Liver (tissue), 9 donors: Measurements from ENCODE around the gene CD37. TPM values are rescaled to one million over a fixed set of nuclear protein-coding genes. Genes with fewer than 3 reads are reported as not detected.
"Not testable (repeated sequence)": the region's sequence is repeated elsewhere in the genome, so short reads cannot be mapped to it uniquely, and the experiment has no call there.

Source experiments
- DNase-seq: peaks from one replicate; pipeline ENCODE4 v3.0.0-alpha.2; 2017; ENCODE audit warnings: low spot score
- H3K27ac ChIP-seq, 2 donors: one replicate each; pipeline ENCODE4 v1.7.0; 2013; ENCODE audit warnings: inconsistent platforms in 2 of 2, low read length in 2 of 2, control low read depth in 1 of 2, low read depth in 1 of 2, mild to moderate bottlenecking in 1 of 2
- H3K27me3 ChIP-seq, 4 donors: one replicate each; pipeline versions ENCODE4 v1.6.1 to v1.7.0; 2013; ENCODE audit warnings: low read length in 3 of 4, inconsistent platforms in 1 of 4, mild to moderate bottlenecking in 1 of 4, moderate library complexity in 1 of 4; ENCODE audit not compliant: control insufficient read depth in 4 of 4, insufficient read depth in 4 of 4
- H3K36me3 ChIP-seq, 4 donors: one replicate each; pipeline versions ENCODE4 v1.6.1 to v1.7.0; 2013; ENCODE audit warnings: low read length in 3 of 4, mild to moderate bottlenecking in 3 of 4, low read depth in 1 of 4, moderate library complexity in 1 of 4; ENCODE audit not compliant: control insufficient read depth in 4 of 4, insufficient read depth in 3 of 4
- H3K4me1 ChIP-seq, 4 donors: one replicate each; pipeline versions ENCODE4 v1.6.1 to v1.7.0; 2013; ENCODE audit warnings: low read length in 3 of 4, mild to moderate bottlenecking in 3 of 4, moderate library complexity in 1 of 4; ENCODE audit not compliant: control insufficient read depth in 4 of 4, insufficient read depth in 4 of 4
- H3K4me3 ChIP-seq, 3 donors: one replicate each; pipeline versions ENCODE4 v1.6.1 to v1.7.0; 2013; ENCODE audit warnings: low read length in 3 of 3, control low read depth in 1 of 3, low read depth in 1 of 3, mild to moderate bottlenecking in 1 of 3
- H3K9ac ChIP-seq, 2 donors: one replicate each; pipeline ENCODE4 v1.7.0; 2013; ENCODE audit warnings: low read length in 2 of 2, mild to moderate bottlenecking in 2 of 2, moderate library complexity in 2 of 2, control low read depth in 1 of 2, low read depth in 1 of 2
- H3K9me3 ChIP-seq, 4 donors: one replicate each; pipeline versions ENCODE4 v1.6.1 to v1.7.0; 2013; ENCODE audit warnings: low read length in 3 of 4; ENCODE audit not compliant: control insufficient read depth in 4 of 4
- EGR1 ChIP-seq, 2 donors: IDR thresholded peaks; 2 replicates each; pipeline ENCODE4 v1.6.1; 2016 to 2018; ENCODE audit warnings: antibody characterized with exemption in 2 of 2, low read depth in 2 of 2
- FOXA1 ChIP-seq: IDR thresholded peaks from 2 replicates; pipeline ENCODE4 v1.6.1; 2016; ENCODE audit warnings: antibody characterized with exemption
- FOXA2 ChIP-seq: IDR thresholded peaks from 2 replicates; pipeline ENCODE4 v1.6.1; 2016; ENCODE audit warnings: antibody characterized with exemption
- GABPA ChIP-seq, 2 donors: IDR thresholded peaks in 1 of 2; conservative IDR thresholded peaks in 1 of 2; 2 replicates each; pipeline ENCODE4 v1.6.1; 2016; ENCODE audit warnings: antibody characterized with exemption in 2 of 2, mild to moderate bottlenecking in 1 of 2, moderate library complexity in 1 of 2
- HNF4A ChIP-seq, 2 donors: conservative IDR thresholded peaks; 2 replicates each; pipeline ENCODE4 v1.6.1; 2016; ENCODE audit warnings: antibody characterized with exemption in 2 of 2, mild to moderate bottlenecking in 2 of 2
- JUND ChIP-seq, 2 donors: IDR thresholded peaks; 2 replicates each; pipeline ENCODE4 v1.6.1; 2016; ENCODE audit warnings: antibody characterized with exemption in 2 of 2
- RAD21 ChIP-seq, 2 donors: IDR thresholded peaks; 2 replicates each; pipeline ENCODE4 v1.6.1; 2016; ENCODE audit warnings: antibody characterized with exemption in 2 of 2, mild to moderate bottlenecking in 2 of 2
- REST ChIP-seq: IDR thresholded peaks from 2 replicates; pipeline ENCODE4 v1.6.1; 2016; ENCODE audit warnings: antibody characterized with exemption, mild to moderate bottlenecking
- SP1 ChIP-seq: IDR thresholded peaks from 2 replicates; pipeline ENCODE4 v1.6.1; 2018; ENCODE audit warnings: antibody characterized with exemption, mild to moderate bottlenecking
- TAF1 ChIP-seq: conservative IDR thresholded peaks from 2 replicates; pipeline ENCODE4 v1.6.1; 2016; ENCODE audit warnings: antibody characterized with exemption, mild to moderate bottlenecking
- YY1 ChIP-seq: IDR thresholded peaks from 2 replicates; pipeline ENCODE4 v1.6.1; 2016; ENCODE audit warnings: antibody characterized with exemption, mild to moderate bottlenecking
- WGBS: extraction: QIAGEN DNeasy Blood & Tissue Kit; methylation state at CpG from one replicate; pipeline ENCODE4 v1.1.7; 2013; 5-methylcytosine and 5-hydroxymethylcytosine counted together
- polyA plus RNA-seq, 2 donors: library from polyadenylated mRNA; stranded (reverse) in 1 of 2; unstranded in 1 of 2; fragments of 200-250 nt in 1 of 2; fragments of >200 nt in 1 of 2; fragmentation: Nextera tagmentation in 1 of 2; extraction: Ambion mirVana in 1 of 2; gene quantifications; one replicate each; pipeline versions ENCODE4 v1.2.1 to v1.2.3, GENCODE V29; 2013 to 2015
- total RNA-seq, 2 donors: library from RNA; depleted of rRNA; stranded (reverse); fragments of >200 nt; gene quantifications; one replicate each; pipeline ENCODE4 v1.2.3, GENCODE V29; 2014
- TF ChIP-seq, protein P1 (sequence below): IDR thresholded peaks from 2 replicates; pipeline ENCODE4 v1.6.1; 2016; ENCODE audit warnings: antibody characterized with exemption
- TF ChIP-seq, protein P2 (sequence below): fragments of 150-350 bp; IDR thresholded peaks from 2 replicates; pipeline ENCODE4 v1.5.1; 2017; ENCODE audit warnings: improper control_type of control experiment, low read depth, low read length; ENCODE audit not compliant: missing input control
- donor health status: healthy.
- donor health status: healthy.
- donor health status: healthy.
- donor health status: healthy.
- donor health status: healthy.

The CD37 gene
- total and polyA plus RNA-seq, 4 donors = 2.9 to 9.6 (median 3.9) TPM

DNA sequence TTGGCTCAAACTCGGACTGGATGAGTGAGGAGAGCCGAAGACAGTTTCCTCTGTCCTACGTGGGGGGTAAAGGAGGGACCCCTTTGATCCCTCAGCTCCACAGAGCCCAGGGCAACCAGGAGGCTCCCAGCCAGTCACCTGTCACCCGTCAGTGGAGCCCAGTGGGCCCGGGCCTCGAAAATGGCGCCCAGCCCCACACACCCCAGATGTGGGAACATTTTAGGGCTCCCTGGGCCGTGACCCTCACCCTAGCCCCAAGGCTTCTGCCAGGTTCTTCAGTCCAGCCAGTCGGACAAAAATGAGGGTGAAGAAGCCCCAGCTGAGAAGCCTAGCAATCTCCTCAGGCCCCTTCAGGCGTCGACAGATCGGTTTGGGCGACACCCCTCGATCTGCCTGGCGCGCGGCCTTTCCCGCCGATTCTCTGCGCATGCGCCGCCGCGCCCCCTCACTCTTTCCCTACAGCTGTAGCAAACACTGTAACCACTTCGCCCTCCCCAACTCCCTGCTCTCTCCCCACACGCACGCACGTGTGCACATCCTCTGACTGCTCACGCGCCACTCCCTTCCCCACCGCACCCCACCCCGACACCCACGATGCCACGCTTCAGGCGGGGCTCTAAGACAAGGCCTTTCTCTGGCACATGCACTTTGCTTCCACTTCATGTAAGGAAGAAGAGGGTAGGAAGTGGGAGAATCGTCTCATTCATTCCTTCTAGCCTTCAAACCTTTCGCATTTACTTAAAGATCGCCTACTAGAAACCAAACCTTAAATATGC lies 10.2 kb upstream of the CD37 start, which contains the start of gene SLC6A16:
TSS of gene SLC6A16 (minus strand) at position 391 of the 776 bp plus-strand sequence. CDS start 13,844 bp downstream, outside the sequence.
- Histone ChIP-seq H3K9me3 (no peaks in the 10 kb centered on the region), H3K27ac (no peak within 1 kb of the TSS), H3K9ac (no peak within 1 kb of the TSS), H3K4me1 (no peaks in the 10 kb centered on the region), H3K27me3 (no peaks in the 10 kb centered on the region), H3K36me3 (no peaks in the 10 kb centered on the region), H3K4me3 (no peak within 1 kb of the TSS)
- 94% methylated on average over 38 of the region's 38 CpGs for WGBS
- no peak for DNase-seq
- TF ChIP-seq GABPA (IDR thresholded peaks at IDR 0.05 in 1 of 2, conservative IDR thresholded peaks at IDR 0.05 in 1 of 2) (no peak), HNF4A (conservative IDR thresholded peaks at IDR 0.05) (no peak), FOXA1 (no peak), EGR1 (IDR thresholded peaks at IDR 0.05; ENCODE audit: low read depth in 2 of 2) (no peak), TAF1 (no peak), SP1 (no peak), REST (no peak), YY1 (no peak), JUND (IDR thresholded peaks at IDR 0.05) (no peak), FOXA2 (no peak), RAD21 (IDR thresholded peaks at IDR 0.05) (no peak)
- TF ChIP-seq, protein P1, sequence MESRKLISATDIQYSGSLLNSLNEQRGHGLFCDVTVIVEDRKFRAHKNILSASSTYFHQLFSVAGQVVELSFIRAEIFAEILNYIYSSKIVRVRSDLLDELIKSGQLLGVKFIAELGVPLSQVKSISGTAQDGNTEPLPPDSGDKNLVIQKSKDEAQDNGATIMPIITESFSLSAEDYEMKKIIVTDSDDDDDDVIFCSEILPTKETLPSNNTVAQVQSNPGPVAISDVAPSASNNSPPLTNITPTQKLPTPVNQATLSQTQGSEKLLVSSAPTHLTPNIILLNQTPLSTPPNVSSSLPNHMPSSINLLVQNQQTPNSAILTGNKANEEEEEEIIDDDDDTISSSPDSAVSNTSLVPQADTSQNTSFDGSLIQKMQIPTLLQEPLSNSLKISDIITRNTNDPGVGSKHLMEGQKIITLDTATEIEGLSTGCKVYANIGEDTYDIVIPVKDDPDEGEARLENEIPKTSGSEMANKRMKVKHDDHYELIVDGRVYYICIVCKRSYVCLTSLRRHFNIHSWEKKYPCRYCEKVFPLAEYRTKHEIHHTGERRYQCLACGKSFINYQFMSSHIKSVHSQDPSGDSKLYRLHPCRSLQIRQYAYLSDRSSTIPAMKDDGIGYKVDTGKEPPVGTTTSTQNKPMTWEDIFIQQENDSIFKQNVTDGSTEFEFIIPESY = no peak
- TF ChIP-seq, protein P2, sequence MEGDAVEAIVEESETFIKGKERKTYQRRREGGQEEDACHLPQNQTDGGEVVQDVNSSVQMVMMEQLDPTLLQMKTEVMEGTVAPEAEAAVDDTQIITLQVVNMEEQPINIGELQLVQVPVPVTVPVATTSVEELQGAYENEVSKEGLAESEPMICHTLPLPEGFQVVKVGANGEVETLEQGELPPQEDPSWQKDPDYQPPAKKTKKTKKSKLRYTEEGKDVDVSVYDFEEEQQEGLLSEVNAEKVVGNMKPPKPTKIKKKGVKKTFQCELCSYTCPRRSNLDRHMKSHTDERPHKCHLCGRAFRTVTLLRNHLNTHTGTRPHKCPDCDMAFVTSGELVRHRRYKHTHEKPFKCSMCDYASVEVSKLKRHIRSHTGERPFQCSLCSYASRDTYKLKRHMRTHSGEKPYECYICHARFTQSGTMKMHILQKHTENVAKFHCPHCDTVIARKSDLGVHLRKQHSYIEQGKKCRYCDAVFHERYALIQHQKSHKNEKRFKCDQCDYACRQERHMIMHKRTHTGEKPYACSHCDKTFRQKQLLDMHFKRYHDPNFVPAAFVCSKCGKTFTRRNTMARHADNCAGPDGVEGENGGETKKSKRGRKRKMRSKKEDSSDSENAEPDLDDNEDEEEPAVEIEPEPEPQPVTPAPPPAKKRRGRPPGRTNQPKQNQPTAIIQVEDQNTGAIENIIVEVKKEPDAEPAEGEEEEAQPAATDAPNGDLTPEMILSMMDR = no peak

- not testable (repeated sequence) for DNase-seq, H3K9ac ChIP-seq, H3K4me1 ChIP-seq, H3K4me3 ChIP-seq, H3K9me3 ChIP-seq, H3K36me3 ChIP-seq, H3K27me3 ChIP-seq, H3K27ac ChIP-seq
- WGBS = 94% methylated on average over 13 of the region's 13 CpGs
Measured at GRCh38 chr19:49325756-49326155, 9.4 kb upstream of the CD37 start.
